ENCODE measurements around the gene ATP11A.

The ATP11A gene

DNA sequence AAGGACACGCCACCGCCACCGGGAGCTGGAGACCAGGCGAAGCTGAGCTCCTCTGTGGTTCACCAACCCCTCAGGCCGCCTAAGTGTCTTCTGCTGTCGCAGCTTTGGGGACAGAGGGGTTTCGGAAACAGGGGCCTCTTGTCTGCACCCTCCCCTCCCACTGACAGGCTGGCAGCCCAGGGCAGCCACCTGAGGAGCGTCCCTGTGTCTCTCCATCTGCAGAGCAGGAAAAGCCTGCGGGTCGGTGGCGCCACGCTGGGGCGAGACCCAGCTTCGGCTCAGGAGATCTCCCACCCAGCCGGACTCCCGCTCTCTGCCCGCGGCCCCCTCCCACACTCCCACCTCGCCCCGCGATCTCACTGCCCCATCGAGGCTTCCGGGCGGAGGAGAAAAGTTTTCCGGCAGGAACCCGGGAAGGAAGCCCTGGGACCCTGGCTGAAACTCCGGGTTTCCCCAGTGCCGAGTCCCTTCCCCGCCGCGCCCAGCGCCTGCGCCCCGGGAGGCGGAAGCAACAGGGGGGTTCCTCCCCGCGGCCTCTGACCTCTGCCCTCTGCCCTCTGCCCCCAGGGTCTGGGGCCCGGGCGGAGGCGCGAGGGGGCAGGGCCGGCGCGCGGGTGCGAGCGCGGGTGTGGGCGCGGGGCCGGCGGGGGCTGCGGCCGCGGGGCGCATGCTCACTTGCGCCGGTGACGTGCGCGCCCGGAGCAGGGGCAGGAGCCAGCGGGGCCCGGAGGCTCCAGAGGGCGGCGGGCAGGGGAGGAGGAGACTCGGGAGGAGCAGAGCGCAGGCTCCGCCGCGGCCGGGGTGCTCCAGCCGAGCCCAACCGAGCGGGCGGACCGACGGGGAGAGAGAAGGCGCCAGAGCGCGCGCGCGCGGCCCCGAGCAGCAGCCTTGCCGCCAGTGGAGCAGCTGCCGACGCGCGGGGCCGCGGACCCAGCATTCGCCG lies at the start of gene ATP11A:
Gene ATP11A (plus strand): TSS at position 736 of the 943 bp plus-strand sequence. CDS start 379 bp downstream, outside the sequence.
- DNase-seq, result peak; percentile 84

DNA sequence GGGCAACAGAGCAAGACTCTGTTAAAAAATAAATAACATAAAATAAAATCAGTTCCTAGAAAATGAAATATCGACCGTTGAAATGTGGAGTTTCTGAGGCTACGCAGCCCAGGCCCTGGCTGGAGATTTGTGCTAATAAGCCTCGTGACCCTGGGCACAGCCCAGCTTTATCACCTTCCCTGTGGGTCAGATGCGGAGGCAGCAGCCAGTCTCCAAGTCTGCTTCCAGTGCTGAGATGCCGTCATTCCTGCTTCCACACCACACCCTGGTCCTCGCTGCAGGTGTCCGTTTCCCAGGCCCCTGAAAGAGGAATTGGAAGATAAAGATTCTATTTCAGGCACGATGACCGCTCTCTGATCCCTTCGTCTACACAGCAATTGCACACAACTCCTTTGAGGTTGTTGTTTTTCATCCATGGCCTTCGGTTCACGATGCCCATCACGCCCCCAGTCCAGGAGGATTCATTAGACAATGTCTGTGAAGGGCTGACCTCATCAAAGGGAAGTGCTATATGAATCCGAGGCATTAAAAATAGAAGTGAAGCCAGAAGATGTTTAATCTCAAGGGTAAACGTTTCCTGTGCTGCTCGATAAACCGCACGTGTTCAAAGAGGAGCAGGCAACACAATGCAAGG lies 48.3 kb upstream of the ATP11A start:
- DNase-seq, result no peak

GRCh38 chr13:112642090-112642460 lies 47.8 kb upstream of the ATP11A start:
- no peak for DNase-seq

DNA sequence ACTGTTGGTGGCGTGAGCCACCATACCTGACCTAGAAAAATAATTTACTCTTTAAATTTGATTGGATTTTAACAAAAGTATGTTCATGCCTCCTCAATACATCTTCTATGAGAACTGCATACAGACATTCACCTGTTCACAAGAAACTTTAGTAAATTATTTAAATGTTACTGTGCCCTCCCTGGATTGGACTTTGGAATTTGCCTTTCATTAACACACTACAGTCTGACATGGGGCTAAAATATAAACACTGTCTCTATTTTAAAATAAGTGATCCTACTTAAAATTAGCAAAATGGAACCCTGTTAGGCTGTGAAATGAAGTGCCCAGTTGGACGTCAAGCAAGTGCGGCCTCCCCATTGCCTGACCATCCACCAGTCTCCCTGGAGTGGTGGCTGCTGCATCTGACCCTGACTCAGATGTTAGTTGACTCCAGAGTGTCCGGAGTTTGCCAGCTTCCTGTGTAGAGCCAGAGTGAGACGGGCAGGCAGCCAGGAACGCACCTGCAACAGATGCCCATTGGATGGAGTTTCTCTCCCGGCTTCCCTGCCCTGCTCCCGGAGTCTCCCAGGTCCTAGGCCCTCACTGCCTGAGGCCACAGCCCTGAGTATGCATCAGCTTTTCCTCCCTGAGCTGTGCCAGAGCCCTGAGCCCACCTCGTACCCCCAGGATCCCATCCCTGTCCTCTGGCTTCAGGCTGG lies 45.9 kb upstream of the ATP11A start:
- DNase-seq, result no peak

DNA sequence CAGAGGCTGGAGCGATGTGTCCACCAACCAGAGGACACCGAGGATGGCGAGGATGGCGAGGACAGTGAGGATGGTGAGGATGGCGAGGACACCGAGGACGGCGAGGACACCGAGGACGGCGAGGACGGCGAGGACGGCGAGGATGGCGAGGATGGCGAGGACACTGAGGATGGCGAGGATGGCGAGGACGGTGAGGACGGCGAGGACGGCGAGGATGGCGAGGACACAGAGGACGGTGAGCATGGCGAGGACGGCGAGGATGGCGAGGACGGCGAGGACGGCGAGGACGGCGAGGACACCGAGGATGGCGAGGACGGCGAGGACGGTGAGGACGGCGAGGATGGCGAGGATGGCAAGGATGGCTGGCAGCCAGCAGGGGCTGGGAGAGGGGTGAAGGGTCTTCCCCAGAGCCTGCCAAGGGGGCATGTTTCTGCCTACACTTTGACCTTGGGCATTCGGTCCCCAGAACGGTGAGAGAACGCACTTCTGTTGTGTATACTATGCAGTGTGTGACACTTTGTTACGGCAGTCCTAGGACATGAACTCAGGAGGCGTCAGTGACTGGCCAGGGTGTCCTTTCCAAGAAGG lies 44.4 kb upstream of the ATP11A start:
- no peak for DNase-seq

DNA sequence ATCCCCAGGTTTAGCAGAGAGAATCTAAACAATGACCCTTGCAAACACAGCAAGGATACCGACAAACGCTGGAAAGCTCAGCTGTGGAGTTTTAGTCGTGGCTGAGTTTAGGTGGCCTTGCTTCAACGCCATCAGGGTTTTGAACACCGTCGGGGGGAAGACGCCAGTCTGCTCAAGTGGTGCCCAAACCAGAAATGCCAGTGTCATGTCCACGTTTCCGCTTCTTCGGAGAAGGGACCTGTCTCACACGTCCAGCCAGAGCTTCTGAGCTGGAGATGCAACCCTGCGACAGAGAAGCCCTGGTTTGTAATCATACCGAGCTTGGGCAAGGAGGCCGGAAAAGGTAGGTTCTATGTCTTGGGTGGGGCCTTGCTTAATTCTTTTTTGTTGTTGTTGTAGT lies 42.6 kb upstream of the ATP11A start:
- DNase-seq, result no peak

- no peak for DNase-seq
Measured at GRCh38 chr13:112648101-112648500, 41.7 kb upstream of the ATP11A start.

DNA sequence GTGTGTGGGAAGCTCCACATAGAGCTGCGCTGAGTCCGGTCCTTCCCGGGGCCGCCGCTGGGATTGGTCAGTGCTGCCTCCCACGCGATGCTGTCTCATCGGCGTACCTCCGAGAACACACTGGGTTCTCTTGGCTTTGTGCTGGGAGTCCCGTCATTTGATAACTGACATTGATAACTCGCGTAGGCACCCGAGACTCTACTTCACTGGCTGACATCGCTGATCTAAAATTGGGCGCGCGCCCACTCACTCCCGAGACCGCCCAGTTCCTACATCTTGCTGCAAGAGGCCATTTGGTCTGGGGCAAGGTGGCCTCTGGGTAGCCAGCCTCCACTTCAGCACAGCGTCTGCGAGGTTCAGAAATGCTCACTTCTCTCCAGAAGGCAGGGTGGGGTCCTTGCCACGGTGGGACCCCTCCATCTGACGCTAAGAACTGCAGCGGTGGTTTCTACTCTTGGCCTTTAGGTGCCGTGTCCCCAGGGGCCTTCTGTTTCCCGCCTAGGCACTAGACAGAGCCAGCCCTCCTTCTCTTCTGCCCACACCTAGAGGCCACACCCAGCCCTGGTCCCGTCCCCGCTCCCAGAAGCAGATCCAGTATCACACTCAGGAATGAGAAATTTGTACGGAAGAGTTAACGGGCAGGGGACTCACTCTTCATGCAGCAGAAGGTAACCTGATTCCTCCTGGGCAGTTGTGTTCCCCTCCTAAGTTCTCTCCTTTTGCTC lies 40.7 kb upstream of the ATP11A start:
- DNase-seq, result no peak

- DNase-seq, result no peak
Measured at GRCh38 chr13:112651311-112651710, 38.5 kb upstream of the ATP11A start.

- no peak for DNase-seq
Measured at GRCh38 chr13:112651750-112652511, 37.9 kb upstream of the ATP11A start.

DNA sequence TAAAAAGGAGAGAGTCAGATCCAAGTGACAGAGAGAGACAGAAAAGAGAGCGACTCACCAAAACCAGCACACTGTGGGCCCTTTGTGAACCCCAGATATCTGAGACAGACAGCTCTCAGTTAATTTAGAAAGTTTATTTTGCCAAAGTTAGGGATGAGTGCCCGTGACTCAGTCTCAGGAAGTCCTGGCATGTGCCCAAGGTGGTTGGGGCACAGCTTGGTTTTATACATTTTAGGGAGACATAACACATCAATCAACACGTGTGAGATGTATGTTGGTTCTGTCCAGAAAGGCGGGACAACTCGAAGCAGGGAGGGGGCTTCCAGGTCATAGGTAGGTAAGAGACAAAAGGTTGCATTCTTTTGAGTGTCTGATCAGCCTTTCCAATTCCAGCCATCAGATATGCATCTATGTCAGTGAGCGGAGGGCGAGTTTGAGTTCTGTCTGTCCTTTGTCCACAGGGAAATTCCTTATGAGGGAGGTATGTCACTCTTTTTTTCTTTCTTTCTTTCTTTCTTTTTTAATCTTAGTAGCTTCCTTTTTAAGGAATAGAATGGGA lies 37.2 kb upstream of the ATP11A start:
- DNase-seq, result no peak

- no peak for DNase-seq
Measured at GRCh38 chr13:112653071-112653470, 36.8 kb upstream of the ATP11A start.

GRCh38 chr13:112655913-112656312 lies 33.9 kb upstream of the ATP11A start:
- DNase-seq, result no peak

- no peak for DNase-seq
Measured at GRCh38 chr13:112657850-112658445, 31.9 kb upstream of the ATP11A start.

- no peak for DNase-seq
Measured at GRCh38 chr13:112658808-112659207, 31.0 kb upstream of the ATP11A start.

DNA sequence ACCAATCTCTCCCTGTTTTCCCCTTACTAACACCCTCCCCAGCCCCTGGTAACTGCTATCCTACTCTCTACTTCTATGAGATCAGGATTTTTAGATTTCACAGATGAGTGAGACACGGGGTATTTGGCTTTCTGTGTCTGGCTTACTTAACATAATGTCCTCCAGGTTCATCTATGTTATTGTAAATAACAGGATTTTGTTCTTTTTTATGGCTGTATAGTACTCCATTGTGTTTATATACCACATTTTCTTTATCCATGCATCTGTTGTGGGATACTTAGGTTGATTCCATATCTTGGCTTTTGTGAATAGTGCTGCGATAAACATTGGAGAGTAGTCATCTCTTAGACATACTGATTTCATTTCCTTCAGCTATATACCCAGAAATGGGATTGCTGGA lies 28.5 kb upstream of the ATP11A start:
- no peak for DNase-seq

GRCh38 chr13:112664501-112665203 lies 25.2 kb upstream of the ATP11A start:
- DNase-seq, result no peak

DNA sequence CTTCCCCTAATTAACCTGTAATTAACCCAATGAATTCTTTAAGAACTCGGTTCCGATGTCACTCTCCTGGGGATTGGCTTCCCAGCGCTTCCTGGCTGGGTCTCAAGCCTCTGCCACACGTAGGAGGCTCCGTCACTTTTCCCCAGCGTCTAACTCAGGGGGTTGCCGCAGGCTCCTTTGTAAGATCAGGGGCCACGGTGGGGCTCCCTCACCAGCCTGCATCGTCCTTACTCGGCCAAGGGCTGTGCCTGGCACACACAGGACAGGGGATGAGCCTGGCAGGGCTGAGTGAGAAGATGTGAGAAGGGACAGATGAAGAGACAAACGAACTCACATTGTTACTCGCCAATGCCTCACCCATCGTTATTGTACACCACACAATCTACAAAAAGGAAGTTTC lies 20.9 kb upstream of the ATP11A start:
- no peak for DNase-seq

GRCh38 chr13:112669881-112670499 lies 19.8 kb upstream of the ATP11A start:
- no peak for DNase-seq

DNA sequence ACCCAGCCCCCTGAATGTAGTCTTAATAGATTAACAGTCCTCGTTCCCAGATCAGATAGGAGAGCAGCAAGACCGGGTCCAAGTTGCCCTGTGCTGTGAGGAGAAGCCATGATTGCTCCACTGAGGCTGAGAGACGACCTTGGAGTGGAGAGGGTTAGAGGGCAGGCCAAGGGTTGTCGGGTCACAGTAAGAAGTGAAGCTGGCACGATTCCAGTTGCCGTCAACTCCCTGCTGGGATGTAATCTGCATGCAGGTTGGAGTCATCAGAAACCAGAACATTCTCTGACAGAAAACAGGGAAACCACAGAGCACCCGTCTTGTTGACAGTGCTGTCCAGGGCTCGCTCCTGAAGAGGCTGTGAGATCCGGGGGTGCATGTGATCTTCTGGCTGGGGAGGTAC lies 19.0 kb upstream of the ATP11A start:
- DNase-seq, result peak; percentile 25

All from RPMI8226 (cell line).